GM06990 (cell line): ENCODE data around the gene USP20.

Source experiments
- DNase-seq: peaks from one replicate; pipeline ENCODE4 v3.0.0-alpha.2; 2011; ENCODE audit not compliant: insufficient read length; ENCODE audit errors: extremely low read depth
- H3K27me3 ChIP-seq: replicated peaks from 2 replicates; pipeline ENCODE4 v1.6.0; 2011; ENCODE audit warnings: low read length; ENCODE audit not compliant: control insufficient read depth, insufficient read depth
- H3K36me3 ChIP-seq: 2 replicates; pipeline ENCODE4 v1.5.1; 2011; ENCODE audit warnings: low read length; ENCODE audit not compliant: control insufficient read depth, insufficient read depth
- H3K4me3 ChIP-seq: replicated peaks from 2 replicates; pipeline ENCODE4 v1.5.1; 2011; ENCODE audit warnings: low read depth, mild to moderate bottlenecking, control low read depth, low read length
- TF ChIP-seq, protein P1 (sequence below): IDR thresholded peaks from 2 replicates; pipeline ENCODE4 v1.5.1; 2011; ENCODE audit warnings: low read length, control low read depth, mild to moderate bottlenecking, inconsistent platforms; ENCODE audit not compliant: insufficient read depth, poor library complexity, severe bottlenecking

USP20 gene

DNA sequence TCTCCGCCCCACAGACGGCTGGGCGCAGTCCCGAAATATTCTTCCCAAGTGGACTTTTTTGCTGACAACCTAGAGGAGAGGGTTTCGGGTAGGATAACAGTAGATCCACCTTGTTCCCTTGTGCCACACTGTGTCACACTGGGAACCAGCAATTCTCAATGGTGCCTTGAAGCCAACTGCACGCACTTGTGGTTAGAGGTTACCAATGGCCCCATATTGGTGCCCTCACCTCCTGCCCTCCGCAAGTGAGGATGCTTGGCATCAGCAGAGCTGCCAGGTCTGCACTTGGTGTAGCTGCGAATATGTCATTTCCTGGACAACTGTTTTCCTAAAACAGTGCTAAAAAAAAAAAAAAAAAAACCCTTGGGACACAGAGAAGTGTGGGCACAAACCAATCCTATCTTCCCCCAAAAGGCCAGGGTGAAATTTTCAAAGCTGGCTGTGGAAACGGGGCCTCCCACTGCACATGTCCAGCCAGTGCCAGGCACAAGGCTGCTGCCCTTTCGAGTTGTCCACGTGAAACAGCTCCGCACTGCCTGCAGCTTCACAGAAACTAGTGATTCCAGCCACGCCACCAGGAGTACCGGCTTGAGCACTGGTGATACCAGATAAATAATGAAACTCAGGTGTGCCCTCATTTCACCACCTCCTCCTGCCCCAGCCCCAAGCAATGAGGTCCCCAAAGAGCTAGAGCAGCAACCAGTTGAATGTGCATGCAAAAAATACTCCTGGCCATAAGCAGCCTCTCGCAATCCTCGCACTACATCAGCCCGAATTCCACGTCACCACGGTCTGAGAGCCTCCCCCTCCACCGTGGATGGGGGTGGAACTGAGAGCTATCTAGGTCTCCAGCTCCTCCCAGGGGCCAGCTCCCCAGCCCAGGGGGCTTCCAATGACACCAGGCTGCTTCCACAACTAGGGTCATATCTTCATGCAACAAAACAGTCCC, 51.2 kb downstream of the USP20 start:
- Histone ChIP-seq H3K36me3 (peaks cover 14% of the 10 kb centered on the region), H3K27me3 (no peaks in the 10 kb centered on the region), H3K4me3 (peak overlapping the region; percentile 59)
- peak; percentile 61 for DNase-seq
- TF ChIP-seq, protein P1, sequence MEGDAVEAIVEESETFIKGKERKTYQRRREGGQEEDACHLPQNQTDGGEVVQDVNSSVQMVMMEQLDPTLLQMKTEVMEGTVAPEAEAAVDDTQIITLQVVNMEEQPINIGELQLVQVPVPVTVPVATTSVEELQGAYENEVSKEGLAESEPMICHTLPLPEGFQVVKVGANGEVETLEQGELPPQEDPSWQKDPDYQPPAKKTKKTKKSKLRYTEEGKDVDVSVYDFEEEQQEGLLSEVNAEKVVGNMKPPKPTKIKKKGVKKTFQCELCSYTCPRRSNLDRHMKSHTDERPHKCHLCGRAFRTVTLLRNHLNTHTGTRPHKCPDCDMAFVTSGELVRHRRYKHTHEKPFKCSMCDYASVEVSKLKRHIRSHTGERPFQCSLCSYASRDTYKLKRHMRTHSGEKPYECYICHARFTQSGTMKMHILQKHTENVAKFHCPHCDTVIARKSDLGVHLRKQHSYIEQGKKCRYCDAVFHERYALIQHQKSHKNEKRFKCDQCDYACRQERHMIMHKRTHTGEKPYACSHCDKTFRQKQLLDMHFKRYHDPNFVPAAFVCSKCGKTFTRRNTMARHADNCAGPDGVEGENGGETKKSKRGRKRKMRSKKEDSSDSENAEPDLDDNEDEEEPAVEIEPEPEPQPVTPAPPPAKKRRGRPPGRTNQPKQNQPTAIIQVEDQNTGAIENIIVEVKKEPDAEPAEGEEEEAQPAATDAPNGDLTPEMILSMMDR, result no peak

- H3K27me3 ChIP-seq, result no peaks in the 10 kb centered on the region
- TF ChIP-seq, protein P1, result peak; percentile 30
- peak overlapping the region; percentile 33 for H3K4me3 ChIP-seq
- peaks cover 14% of the 10 kb centered on the region for H3K36me3 ChIP-seq
- no peak for DNase-seq
Observed at GRCh38 chr9:129887334-129888292, 52.4 kb downstream of the USP20 start.

DNA sequence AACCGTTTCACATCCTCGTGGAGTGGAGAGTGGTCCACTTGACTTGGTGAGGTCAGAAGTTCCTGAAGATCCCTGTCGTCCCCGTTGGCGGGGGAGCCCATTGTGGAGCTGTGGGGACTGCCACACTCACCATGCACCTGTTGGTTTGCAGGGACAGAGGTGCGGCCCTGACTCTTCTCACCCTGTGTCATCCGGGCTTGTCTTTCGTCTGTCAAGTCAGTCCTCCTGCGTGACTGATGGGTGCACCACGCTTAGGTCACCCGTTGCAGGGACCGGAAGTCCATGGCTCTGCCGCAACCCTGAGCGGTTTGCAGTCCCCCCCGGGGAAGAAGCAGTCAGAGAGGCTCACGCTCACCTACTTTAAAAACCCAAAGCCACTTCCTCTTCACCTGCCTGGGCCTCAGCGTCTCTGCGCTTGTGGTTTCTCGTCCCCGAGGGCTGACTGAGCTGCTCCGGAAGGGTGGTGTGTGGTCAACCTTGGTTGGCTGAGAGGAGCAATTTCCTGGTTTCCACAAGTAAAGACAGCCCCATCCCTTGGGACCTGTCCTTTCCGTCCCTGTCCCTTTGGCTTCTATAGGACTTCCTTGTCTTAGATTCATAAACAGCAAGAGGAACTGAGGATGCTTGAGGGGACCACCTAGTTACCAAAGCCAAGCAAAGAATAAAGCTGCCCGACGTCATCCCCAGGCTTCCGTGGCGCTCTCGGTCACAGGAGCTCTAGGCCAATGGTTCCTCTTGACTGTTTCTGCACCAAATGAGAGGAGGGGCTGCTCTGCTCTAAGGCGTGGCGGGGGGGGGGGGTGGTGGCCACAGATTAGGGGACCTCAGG, 53.2 kb downstream of the USP20 start:
- H3K27me3 ChIP-seq, result no peaks in the 10 kb centered on the region
- peak overlapping the region; percentile 22 for H3K4me3 ChIP-seq
- TF ChIP-seq, protein P1, result no peak
- H3K36me3 ChIP-seq, result peaks cover 14% of the 10 kb centered on the region
- peak; percentile 95 for DNase-seq

DNA sequence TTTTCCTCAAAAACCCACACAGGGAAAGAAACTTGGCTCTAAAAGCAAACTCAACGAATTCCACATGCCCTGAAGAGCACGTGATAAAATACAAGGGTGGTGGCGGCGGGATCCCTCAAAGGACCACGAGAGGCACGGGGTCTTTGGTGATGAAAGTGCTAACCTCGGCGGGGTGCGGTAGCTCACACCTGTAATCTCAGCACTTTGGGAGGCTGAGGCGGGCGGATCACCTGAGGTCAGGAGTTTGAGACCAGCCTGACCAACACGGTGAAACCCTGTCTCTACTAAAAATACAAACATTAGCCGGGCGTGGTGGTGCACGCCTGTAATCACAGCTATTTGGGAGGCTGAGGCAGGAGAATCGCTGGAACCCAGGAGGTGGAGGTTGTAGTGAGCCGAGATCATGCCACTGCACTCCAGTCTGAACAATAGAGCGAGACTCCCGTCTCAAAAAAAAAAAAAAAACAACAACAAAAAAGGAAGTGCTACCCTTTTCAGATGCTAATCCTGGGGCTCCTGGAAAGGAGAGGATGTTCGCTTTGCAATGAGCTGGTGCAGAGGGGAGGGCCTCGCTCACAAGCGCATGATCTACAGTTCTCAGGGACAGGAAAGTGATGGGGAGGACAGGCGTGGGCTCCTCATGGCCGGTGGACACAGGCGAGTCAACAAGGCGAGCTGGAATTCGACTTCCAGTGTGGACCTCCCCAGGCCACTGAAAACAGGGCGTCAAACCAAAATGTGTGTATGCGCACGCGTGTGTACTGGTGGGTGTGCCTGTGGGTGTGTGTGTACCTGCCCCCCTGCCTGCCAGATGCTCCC, 54.1 kb downstream of the USP20 start:
- H3K4me3 ChIP-seq, result no peak overlapping the region
- DNase-seq, result no peak
- TF ChIP-seq, protein P1, result no peak
- peaks cover 16% of the 10 kb centered on the region for H3K36me3 ChIP-seq
- H3K27me3 ChIP-seq, result no peaks in the 10 kb centered on the region
